ENCODE data around the gene FARP1.

FARP1 gene

GRCh38 chr13:98295371-98295770 lies 152.5 kb downstream of the FARP1 start:
- H3K4me3 ChIP-seq (ENCODE audit: control insufficient read depth, low read depth, low read length) = no peak overlapping the region
- TF ChIP-seq CTCF (conservative IDR thresholded peaks at IDR 0.05; ENCODE audit: control insufficient read depth, insufficient read depth, low read depth, low read length) = no peak
- DNase-seq (ENCODE audit: low read depth) = peak; percentile 30

GRCh38 chr13:98297051-98297450 lies 154.2 kb downstream of the FARP1 start:
- TF ChIP-seq CTCF (conservative IDR thresholded peaks at IDR 0.05; ENCODE audit: control insufficient read depth, insufficient read depth, low read depth, low read length) = no peak
- no peak overlapping the region for H3K4me3 ChIP-seq (ENCODE audit: control insufficient read depth, low read depth, low read length)
- DNase-seq (ENCODE audit: low read depth) = no peak

DNA sequence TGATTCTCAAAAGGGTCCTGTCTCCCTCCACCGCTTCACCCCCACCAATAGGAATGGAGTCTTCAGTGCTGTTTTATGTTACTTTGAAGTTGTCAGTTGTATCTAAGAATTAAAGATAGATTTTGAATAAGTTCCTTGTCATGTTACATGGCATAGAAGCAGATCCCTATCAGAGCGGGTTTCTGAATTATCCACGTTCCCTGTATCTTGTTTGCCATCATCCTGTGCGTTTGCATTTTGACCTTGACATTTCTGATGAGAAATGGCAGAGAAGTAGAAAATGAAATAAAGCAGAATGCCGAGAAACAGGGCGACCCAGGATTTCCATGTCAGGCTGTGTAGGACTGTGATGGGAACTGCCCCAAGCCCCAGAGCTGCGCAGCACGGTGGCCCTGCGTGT lies 154.9 kb downstream of the FARP1 start:
- no peak for TF ChIP-seq CTCF (conservative IDR thresholded peaks at IDR 0.05; ENCODE audit: control insufficient read depth, insufficient read depth, low read depth, low read length)
- H3K4me3 ChIP-seq (ENCODE audit: control insufficient read depth, low read depth, low read length) = no peak overlapping the region
- DNase-seq (ENCODE audit: low read depth) = no peak

DNA sequence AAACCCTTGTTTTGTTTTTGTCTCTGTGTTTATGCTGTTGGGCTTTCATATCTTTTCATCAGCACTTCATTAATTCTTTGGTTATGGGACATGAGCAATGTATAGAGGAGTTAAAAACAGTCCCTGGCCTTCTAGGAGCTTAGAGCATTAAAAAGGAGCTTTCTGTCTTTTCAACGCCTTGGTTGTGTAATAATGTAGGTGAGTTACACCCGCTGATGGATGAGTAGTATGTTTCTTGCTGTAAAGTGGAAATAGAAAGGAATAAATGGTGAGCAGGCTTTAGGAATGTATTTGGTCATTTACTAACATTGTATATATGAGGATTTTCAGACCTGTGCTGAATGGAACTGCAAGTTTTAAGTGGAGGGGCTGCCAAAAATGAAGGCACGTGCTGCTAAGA lies 155.7 kb downstream of the FARP1 start:
- no peak overlapping the region for H3K4me3 ChIP-seq (ENCODE audit: control insufficient read depth, low read depth, low read length)
- no peak for TF ChIP-seq CTCF (conservative IDR thresholded peaks at IDR 0.05; ENCODE audit: control insufficient read depth, insufficient read depth, low read depth, low read length)
- no peak for DNase-seq (ENCODE audit: low read depth)

DNA sequence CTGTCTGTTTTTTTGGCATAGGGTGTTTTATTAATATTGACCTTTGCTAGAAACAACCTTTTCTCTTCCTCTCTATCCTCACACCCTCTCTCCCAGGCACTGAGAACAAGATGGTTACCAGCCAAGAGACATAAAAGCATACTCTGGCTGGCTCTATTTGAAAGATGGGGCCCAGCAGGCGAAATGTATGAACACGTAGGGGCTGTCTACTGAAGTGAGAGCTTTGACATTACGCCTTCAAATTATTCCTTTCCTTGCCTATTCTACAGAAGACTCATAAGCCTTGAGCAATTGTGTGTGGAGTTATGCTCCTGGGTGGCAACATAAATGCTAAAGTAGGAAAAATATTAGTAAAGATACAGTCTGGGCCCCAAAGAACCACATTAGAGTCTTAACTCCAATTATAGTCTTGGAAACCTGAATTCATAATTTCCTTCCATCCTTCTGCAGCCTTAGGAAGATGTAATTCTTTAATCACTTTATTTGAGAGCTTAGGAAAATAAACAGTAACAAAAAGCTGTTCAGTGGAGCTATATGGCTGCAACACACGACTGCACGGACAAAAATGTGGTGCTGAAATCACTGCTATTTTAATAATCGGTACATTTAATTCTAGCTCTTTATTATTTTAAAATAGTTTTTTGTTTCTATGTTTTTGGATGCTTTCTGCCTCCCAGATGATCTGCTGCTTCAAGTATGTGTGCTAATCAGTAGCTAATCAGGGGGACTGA lies 156.5 kb downstream of the FARP1 start:
- TF ChIP-seq CTCF (conservative IDR thresholded peaks at IDR 0.05; ENCODE audit: control insufficient read depth, insufficient read depth, low read depth, low read length) = no peak
- no peak overlapping the region for H3K4me3 ChIP-seq (ENCODE audit: control insufficient read depth, low read depth, low read length)
- DNase-seq (ENCODE audit: low read depth) = no peak

- no peak for TF ChIP-seq CTCF (conservative IDR thresholded peaks at IDR 0.05; ENCODE audit: control insufficient read depth, insufficient read depth, low read depth, low read length)
- H3K4me3 ChIP-seq (ENCODE audit: control insufficient read depth, low read depth, low read length) = no peak overlapping the region
- DNase-seq (ENCODE audit: low read depth) = peak; percentile 32
These were observed 157.1 kb downstream of the FARP1 start for GRCh38 chr13:98299966-98300350.
